ENCODE results near the gene APOB. TPM values are rescaled to one million over a fixed set of nuclear protein-coding genes. Genes with fewer than 3 reads are reported as not detected.

Gene APOB
- total and polyA plus RNA-seq, 8 donors = 0.03 to 3.2 (median 0.09) TPM

GRCh38 chr2:21008790-21009661, 34.8 kb downstream of the APOB start:
- H3K4me1 ChIP-seq = no peaks in the 10 kb centered on the region
- ATAC-seq = no peak
- H3K27me3 ChIP-seq = no peaks in the 10 kb centered on the region
- WGBS, 2 donors = 74 to 81% methylated on average over 7 of the region's 7 CpGs
- H3K4me3 ChIP-seq = no peak overlapping the region
- intact Hi-C loops (cut with DNase I) = no loop called here
- no peaks in the 10 kb centered on the region for H3K9me3 ChIP-seq
- no peak for DNase-seq
- H3K36me3 ChIP-seq = no peaks in the 10 kb centered on the region
- TF ChIP-seq CTCF (IDR thresholded peaks at IDR 0.05) = no peak
- H3K27ac ChIP-seq = no peak overlapping the region
- FAIRE-seq = no peak

GRCh38 chr2:21008014-21008789, 35.7 kb downstream of the APOB start:
- H3K4me3 ChIP-seq = no peak overlapping the region
- no peak for ATAC-seq
- no peak overlapping the region for H3K27ac ChIP-seq
- no peaks in the 10 kb centered on the region for H3K9me3 ChIP-seq
- 78 to 90% methylated on average over 9 of the region's 9 CpGs for WGBS, 2 donors
- TF ChIP-seq CTCF (IDR thresholded peaks at IDR 0.05) = no peak
- H3K4me1 ChIP-seq = no peaks in the 10 kb centered on the region
- no peak for DNase-seq
- H3K27me3 ChIP-seq = no peaks in the 10 kb centered on the region
- intact Hi-C loops (cut with DNase I) = no loop called here
- no peaks in the 10 kb centered on the region for H3K36me3 ChIP-seq
- FAIRE-seq = no peak

GRCh38 chr2:21007129-21008013, 36.5 kb downstream of the APOB start:
- DNase-seq (no peak), FAIRE-seq (no peak), ATAC-seq (no peak)
- intact Hi-C loops (cut with DNase I) = no loop called here
- H3K9me3 ChIP-seq = no peaks in the 10 kb centered on the region
- no peaks in the 10 kb centered on the region for H3K27me3 ChIP-seq
- H3K36me3 ChIP-seq = no peaks in the 10 kb centered on the region
- no peak overlapping the region for H3K4me3 ChIP-seq
- no peaks in the 10 kb centered on the region for H3K4me1 ChIP-seq
- no peak for TF ChIP-seq CTCF (IDR thresholded peaks at IDR 0.05)
- H3K27ac ChIP-seq = no peak overlapping the region
- 57 to 71% methylated on average over 8 of the region's 8 CpGs for WGBS, 2 donors

- no peak for FAIRE-seq
- WGBS, 2 donors = 59 to 67% methylated on average over 6 of the region's 6 CpGs
Observed at GRCh38 chr2:21006423-21007128, 37.3 kb downstream of the APOB start.

More at GRCh38 chr2:21006423-21007128, 37.3 kb downstream of the APOB start:
- Histone ChIP-seq H3K4me1 (no peaks in the 10 kb centered on the region), H3K36me3 (no peaks in the 10 kb centered on the region), H3K4me3 (no peak overlapping the region), H3K27ac (no peak overlapping the region), H3K9me3 (no peaks in the 10 kb centered on the region), H3K27me3 (no peaks in the 10 kb centered on the region)
- intact Hi-C loops (cut with DNase I) = no loop called here
- DNase-seq (no peak), ATAC-seq (no peak)
- no peak for TF ChIP-seq CTCF (IDR thresholded peaks at IDR 0.05)

Measured in pancreas (tissue), 10 donors.